Suprapubic skin (tissue), 4 donors: ENCODE data around the gene IL1B. TPM values are rescaled to one million over a fixed set of nuclear protein-coding genes. Genes with fewer than 3 reads are reported as not detected.

ENCODE experiments used
- DNase-seq, 2 donors: peaks; one replicate each; pipeline ENCODE4 v3.0.0-alpha.2; 2019; ENCODE audit warnings: low spot score in 2 of 2
- H3K27ac ChIP-seq: fragments of 200-600 bp; sonication (generic); one replicate; pipeline ENCODE4 v1.5.1; 2019
- H3K27me3 ChIP-seq: fragments of 200-600 bp; sonication (generic); one replicate; pipeline ENCODE4 v1.5.1; 2019
- H3K36me3 ChIP-seq: fragments of 200-600 bp; sonication (generic); one replicate; pipeline ENCODE4 v1.5.1; 2019
- H3K4me1 ChIP-seq: fragments of 200-600 bp; sonication (generic); one replicate; pipeline ENCODE4 v1.5.1; 2019
- H3K4me3 ChIP-seq: fragments of 200-600 bp; sonication (generic); one replicate; pipeline ENCODE4 v1.5.1; 2019; ENCODE audit warnings: mild to moderate bottlenecking
- H3K9me3 ChIP-seq: fragments of 200-600 bp; sonication (generic); one replicate; pipeline ENCODE4 v1.5.1; 2019
- EP300 ChIP-seq: sonication (generic); formaldehyde crosslinking; IDR thresholded peaks from one replicate; pipeline ENCODE4 v1.6.1; 2017; ENCODE audit warnings: antibody characterized with exemption
- POLR2A ChIP-seq, 2 donors: fragments of 450-650 bp; IDR thresholded peaks; one replicate each; pipeline ENCODE4 v1.6.1; 2017; ENCODE audit warnings: antibody characterized with exemption in 2 of 2, mild to moderate bottlenecking in 2 of 2, moderate library complexity in 2 of 2
- POLR2AphosphoS5 ChIP-seq, 3 donors: sonication (generic); formaldehyde crosslinking; IDR thresholded peaks; one replicate each; pipeline ENCODE4 v1.6.1; 2017; ENCODE audit warnings: antibody characterized with exemption in 3 of 3
- WGBS: methylation state at CpG from one replicate; pipeline ENCODE4 v1.1.5; 2018; 5-methylcytosine and 5-hydroxymethylcytosine counted together
- total RNA-seq, 4 donors: library from RNA; depleted of rRNA; stranded (reverse); fragments of >200 nt; gene quantifications; one replicate each; pipeline ENCODE4 v1.1.0, GENCODE V29; 2016
- TF ChIP-seq, protein P1 (sequence below), 2 donors: fragments of 200-600 bp in 1 of 2; fragments of 450-650 bp in 1 of 2; sonication (generic) in 1 of 2; IDR thresholded peaks; one replicate each; pipeline ENCODE4 v1.5.1; 2016 to 2019; ENCODE audit warnings: antibody characterized with exemption in 2 of 2, mild to moderate bottlenecking in 1 of 2, moderate library complexity in 1 of 2

IL1B gene
- total RNA-seq, 4 donors from 2014 or later: 1.2 TPM; not detected in 3

DNA sequence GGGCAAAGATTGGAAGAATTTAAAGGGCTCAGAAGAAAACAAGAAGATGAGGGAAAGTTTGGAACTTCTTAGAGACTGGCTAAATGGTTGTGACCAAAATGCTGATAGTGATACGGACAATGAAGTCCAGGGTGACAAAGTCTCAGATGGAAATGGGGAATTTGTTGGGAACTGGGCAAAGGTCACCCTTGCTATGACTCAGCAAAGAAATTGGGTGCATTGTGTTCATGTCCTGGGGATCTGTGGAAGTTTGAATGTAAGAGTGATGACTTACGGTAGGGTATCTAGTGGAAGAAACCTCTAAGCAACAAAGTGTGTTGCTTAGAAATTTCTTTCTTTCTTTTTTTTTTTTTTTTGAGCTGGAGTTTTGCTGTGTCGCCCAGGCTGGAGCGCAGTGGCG is 46.3 kb downstream of the IL1B start:
- Histone ChIP-seq H3K27me3 (no peaks in the 10 kb centered on the region), H3K4me1 (peaks cover 20% of the 10 kb centered on the region), H3K4me3 (no peak overlapping the region), H3K36me3 (no peaks in the 10 kb centered on the region), H3K9me3 (no peaks in the 10 kb centered on the region), H3K27ac (no peak overlapping the region)
- DNase-seq: no peak
- TF ChIP-seq POLR2A (IDR thresholded peaks at IDR 0.05): no peak
- TF ChIP-seq, protein P1, sequence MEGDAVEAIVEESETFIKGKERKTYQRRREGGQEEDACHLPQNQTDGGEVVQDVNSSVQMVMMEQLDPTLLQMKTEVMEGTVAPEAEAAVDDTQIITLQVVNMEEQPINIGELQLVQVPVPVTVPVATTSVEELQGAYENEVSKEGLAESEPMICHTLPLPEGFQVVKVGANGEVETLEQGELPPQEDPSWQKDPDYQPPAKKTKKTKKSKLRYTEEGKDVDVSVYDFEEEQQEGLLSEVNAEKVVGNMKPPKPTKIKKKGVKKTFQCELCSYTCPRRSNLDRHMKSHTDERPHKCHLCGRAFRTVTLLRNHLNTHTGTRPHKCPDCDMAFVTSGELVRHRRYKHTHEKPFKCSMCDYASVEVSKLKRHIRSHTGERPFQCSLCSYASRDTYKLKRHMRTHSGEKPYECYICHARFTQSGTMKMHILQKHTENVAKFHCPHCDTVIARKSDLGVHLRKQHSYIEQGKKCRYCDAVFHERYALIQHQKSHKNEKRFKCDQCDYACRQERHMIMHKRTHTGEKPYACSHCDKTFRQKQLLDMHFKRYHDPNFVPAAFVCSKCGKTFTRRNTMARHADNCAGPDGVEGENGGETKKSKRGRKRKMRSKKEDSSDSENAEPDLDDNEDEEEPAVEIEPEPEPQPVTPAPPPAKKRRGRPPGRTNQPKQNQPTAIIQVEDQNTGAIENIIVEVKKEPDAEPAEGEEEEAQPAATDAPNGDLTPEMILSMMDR (IDR thresholded peaks at IDR 0.05): no peak
- no peak for TF ChIP-seq POLR2AphosphoS5 (IDR thresholded peaks at IDR 0.05)
- no peak for TF ChIP-seq EP300
- 87% methylated on average over 5 of the region's 5 CpGs for WGBS

DNA sequence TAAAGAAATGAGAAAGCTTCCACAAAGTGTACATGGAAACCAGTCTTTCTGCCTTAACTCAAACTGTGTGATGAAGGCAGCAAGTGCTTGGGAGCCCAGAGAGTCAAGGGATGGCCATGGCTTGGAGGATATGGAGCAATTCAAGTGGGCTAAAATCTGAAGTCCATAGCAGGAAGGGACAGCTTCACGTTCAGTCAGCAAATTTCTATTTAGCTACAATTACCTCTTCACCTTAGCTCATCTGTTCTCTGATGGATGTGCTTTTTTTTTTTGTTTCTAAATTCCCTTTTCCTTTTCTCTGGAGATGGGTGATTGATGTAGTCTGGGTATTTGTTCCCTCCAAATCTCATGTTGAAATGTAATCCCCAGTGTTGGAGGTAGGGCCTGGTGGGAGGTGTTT is 47.4 kb downstream of the IL1B start:
- Histone ChIP-seq H3K9me3 (no peaks in the 10 kb centered on the region), H3K4me1 (peaks cover 16% of the 10 kb centered on the region), H3K36me3 (no peaks in the 10 kb centered on the region), H3K27me3 (no peaks in the 10 kb centered on the region), H3K27ac (no peak overlapping the region), H3K4me3 (no peak overlapping the region)
- DNase-seq: no peak
- WGBS: 93% methylated on average over 1 of the region's 1 CpG
- TF ChIP-seq, protein P1 (IDR thresholded peaks at IDR 0.05): no peak
- TF ChIP-seq POLR2AphosphoS5 (IDR thresholded peaks at IDR 0.05) (no peak), POLR2A (IDR thresholded peaks at IDR 0.05) (no peak), EP300 (no peak)

DNA sequence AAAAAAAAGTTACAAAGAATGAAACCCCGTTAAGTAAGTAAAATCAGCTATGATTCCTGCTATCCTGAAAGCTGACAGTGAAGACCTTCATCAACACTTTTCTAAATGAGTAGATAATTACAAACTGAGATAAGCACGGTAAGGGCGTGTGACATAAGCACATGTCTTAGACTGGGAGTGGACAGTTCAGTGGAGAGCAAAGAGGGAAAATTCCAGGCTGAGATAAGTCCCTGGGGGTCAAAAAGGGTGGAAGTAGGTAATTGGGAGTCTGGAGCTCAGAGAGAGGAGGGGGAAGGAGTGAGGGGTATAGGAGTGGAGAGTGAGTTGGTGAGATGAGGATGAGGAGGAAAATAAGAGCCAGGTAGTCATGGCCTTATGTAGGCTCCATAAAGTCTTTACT is 47.9 kb downstream of the IL1B start:
- TF ChIP-seq POLR2A (IDR thresholded peaks at IDR 0.05) (no peak), EP300 (no peak), POLR2AphosphoS5 (IDR thresholded peaks at IDR 0.05) (no peak)
- TF ChIP-seq, protein P1 (IDR thresholded peaks at IDR 0.05): no peak
- Histone ChIP-seq H3K9me3 (no peaks in the 10 kb centered on the region), H3K27me3 (no peaks in the 10 kb centered on the region), H3K4me3 (no peak overlapping the region), H3K27ac (no peak overlapping the region), H3K36me3 (no peaks in the 10 kb centered on the region), H3K4me1 (peaks cover 16% of the 10 kb centered on the region)
- 89% methylated on average over 3 of the region's 3 CpGs for WGBS
- DNase-seq: no peak

DNA sequence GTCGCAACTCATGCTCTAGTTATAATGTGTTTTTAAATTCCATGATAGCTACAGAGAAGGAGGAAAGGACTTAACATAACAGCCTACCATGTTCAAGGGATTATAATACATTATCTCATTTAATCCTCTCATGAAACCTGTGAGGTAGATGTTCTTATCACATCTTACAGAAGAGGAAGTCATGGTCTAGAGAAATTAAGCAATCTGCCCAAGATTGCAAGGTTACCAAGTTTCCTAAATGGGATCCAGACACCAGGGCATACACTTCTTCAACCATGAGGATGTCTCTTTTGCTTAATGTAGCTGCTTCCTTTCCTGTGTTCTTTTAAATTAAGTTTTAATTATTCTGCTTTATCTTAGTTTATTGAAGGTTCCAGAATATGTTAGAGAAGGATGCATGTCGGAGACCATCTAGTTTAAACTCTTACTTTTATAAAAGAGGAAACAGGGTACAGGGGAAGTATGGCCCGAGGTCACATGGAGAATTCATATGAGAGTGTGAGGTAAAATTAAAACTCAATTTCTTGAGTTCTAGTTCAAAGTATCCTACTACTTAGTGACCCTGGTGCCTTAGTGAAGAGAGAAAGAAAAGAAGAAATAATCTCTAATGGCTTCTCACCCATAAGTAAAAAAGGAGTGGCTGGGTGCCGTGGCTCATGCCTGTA is 48.7 kb downstream of the IL1B start:
- no peaks in the 10 kb centered on the region for H3K9me3 ChIP-seq
- TF ChIP-seq, protein P1 (IDR thresholded peaks at IDR 0.05): no peak
- TF ChIP-seq POLR2A (IDR thresholded peaks at IDR 0.05) (no peak), EP300 (no peak), POLR2AphosphoS5 (IDR thresholded peaks at IDR 0.05) (no peak)
- WGBS: 84% methylated on average over 4 of the region's 4 CpGs
- no peaks in the 10 kb centered on the region for H3K27me3 ChIP-seq
- no peaks in the 10 kb centered on the region for H3K36me3 ChIP-seq
- no peak overlapping the region for H3K27ac ChIP-seq
- H3K4me1 ChIP-seq: peaks cover 15% of the 10 kb centered on the region
- DNase-seq: no peak
- no peak overlapping the region for H3K4me3 ChIP-seq

DNA sequence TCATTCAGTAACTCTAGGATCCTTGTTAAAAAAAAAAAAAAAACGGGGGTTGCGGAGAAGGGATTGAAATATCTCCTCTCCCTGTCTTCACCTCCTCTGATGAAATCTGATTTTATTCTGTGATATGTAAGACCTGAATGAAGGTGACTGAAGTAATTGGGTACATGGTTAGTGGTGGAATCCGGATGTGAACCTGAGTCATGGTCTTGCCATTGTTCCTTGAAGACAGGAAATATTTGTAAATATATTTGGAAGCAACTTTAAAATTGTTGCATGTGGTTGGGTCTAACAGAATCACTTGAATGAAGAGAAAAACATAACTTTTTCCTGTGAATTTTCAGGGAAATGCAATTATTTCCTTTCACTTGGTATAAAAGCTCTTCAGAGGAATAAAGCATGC is 49.3 kb downstream of the IL1B start:
- no peak overlapping the region for H3K4me3 ChIP-seq
- H3K27me3 ChIP-seq: no peaks in the 10 kb centered on the region
- 88% methylated on average over 3 of the region's 3 CpGs for WGBS
- H3K4me1 ChIP-seq: peaks cover 15% of the 10 kb centered on the region
- no peaks in the 10 kb centered on the region for H3K36me3 ChIP-seq
- TF ChIP-seq, protein P1 (IDR thresholded peaks at IDR 0.05): no peak
- TF ChIP-seq POLR2AphosphoS5 (IDR thresholded peaks at IDR 0.05): no peak
- TF ChIP-seq POLR2A (IDR thresholded peaks at IDR 0.05): no peak
- TF ChIP-seq EP300: no peak
- no peak for DNase-seq
- H3K9me3 ChIP-seq: no peaks in the 10 kb centered on the region
- no peak overlapping the region for H3K27ac ChIP-seq
